Astrocyte (in vitro differentiated cells and primary cell): Measurements from ENCODE around the gene ULBP2.

Source experiments
- CTCF ChIP-seq: IDR thresholded peaks from 2 replicates; pipeline ENCODE4 v1.5.1; 2011; ENCODE audit warnings: low read depth, mild to moderate bottlenecking, inconsistent platforms, low read length, moderate library complexity; ENCODE audit not compliant: insufficient read depth
- EZH2 ChIP-seq: IDR thresholded peaks from 2 replicates; pipeline ENCODE4 v1.6.1; 2012; ENCODE audit warnings: mild to moderate bottlenecking, low read length, inconsistent platforms; ENCODE audit not compliant: insufficient read depth

- TF ChIP-seq CTCF (no peak), EZH2 (no peak)
These were observed 50.0 kb downstream of the ULBP2 start for GRCh38 chr6:149991838-149992237.
